KMS-11 (cell line): ENCODE results near the gene AP1AR.
A peak's percentile ranks its signal among the peaks of the same experiment; 100 is the strongest.

Source experiments
- H2AFZ ChIP-seq: fragments of 200-600 bp; sonication (generic); 2 replicates; pipeline ENCODE4 v1.6.1; 2016; ENCODE audit warnings: antibody characterized with exemption, mixed run types, low read depth
- H3K27ac ChIP-seq: fragments of 200-600 bp; sonication (generic); 2 replicates; pipeline ENCODE4 v1.6.1; 2016; ENCODE audit warnings: mild to moderate bottlenecking, mixed run types
- H3K27me3 ChIP-seq: fragments of 200-600 bp; sonication (generic); 2 replicates; pipeline ENCODE4 v1.6.1; 2017; ENCODE audit warnings: mild to moderate bottlenecking, low read depth, mixed run types, moderate library complexity; ENCODE audit not compliant: insufficient read depth
- H3K36me3 ChIP-seq: fragments of 200-600 bp; sonication (generic); 2 replicates; pipeline ENCODE4 v1.6.1; 2017; ENCODE audit warnings: mild to moderate bottlenecking, mixed run types; ENCODE audit not compliant: insufficient read depth
- H3K4me1 ChIP-seq: fragments of 200-600 bp; sonication (generic); 2 replicates; pipeline ENCODE4 v1.6.1; 2016; ENCODE audit warnings: mild to moderate bottlenecking, low read depth, mixed run types; ENCODE audit not compliant: poor library complexity, severe bottlenecking
- H3K4me2 ChIP-seq: fragments of 200-600 bp; sonication (generic); 2 replicates; pipeline ENCODE4 v1.7.0; 2016; ENCODE audit warnings: mild to moderate bottlenecking, mixed run types
- H3K4me3 ChIP-seq: fragments of 200-600 bp; sonication (generic); IDR thresholded peaks from 2 replicates; pipeline ENCODE4 v1.6.1; 2017; ENCODE audit warnings: low read depth, low read length, mixed read lengths; ENCODE audit not compliant: insufficient read depth
- H3K79me2 ChIP-seq: fragments of 200-600 bp; sonication (generic); 2 replicates; pipeline ENCODE4 v1.6.1; 2016; ENCODE audit warnings: low read depth, mixed run types; ENCODE audit not compliant: insufficient read depth
- H3K9ac ChIP-seq: fragments of 200-600 bp; sonication (generic); 2 replicates; pipeline ENCODE4 v1.6.1; 2016; ENCODE audit warnings: mild to moderate bottlenecking, mixed run types
- H4K20me1 ChIP-seq: fragments of 200-600 bp; sonication (generic); 2 replicates; pipeline ENCODE4 v1.6.1; 2016; ENCODE audit warnings: mild to moderate bottlenecking, mixed run types; ENCODE audit not compliant: insufficient read depth
- TF ChIP-seq, protein P1 (sequence below): fragments of 200-600 bp; sonication (generic); conservative IDR thresholded peaks from 2 replicates; pipeline ENCODE4 v1.6.1; 2017; ENCODE audit warnings: low read depth, mild to moderate bottlenecking, antibody characterized with exemption, low read length, moderate library complexity, mixed read lengths

The AP1AR gene

DNA sequence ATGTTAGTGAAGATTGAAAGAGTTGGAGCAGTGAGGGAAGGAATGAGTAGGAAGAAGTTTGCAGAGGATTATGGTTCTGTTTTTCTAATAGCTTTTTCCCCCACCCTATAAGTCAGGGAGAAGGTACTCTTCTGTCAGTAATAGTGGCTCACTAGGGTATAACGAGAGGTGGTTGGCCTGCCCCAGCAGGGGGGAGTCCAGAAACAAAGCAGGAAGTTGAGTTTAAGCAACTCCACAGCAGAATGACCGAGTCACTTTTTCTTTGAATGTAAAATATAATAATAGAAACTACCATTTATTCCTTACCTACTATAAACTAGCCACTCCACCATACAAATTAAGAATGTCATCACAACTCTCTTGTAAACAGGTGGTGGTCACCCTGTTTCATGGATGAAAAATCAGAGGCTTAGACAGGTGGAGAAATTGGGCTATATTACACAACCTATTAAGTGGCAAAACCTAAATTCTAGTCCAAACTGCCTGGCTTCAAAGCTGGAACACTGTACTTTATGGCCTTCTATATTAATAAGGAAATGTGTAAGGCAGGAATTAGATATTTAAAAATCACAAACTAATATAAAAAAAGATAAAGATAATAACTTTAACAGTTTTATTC lies 21.9 kb downstream of the AP1AR start:
- Histone ChIP-seq H3K27ac (no peak overlapping the region), H3K4me2 (peak overlapping the region; percentile 22), H3K4me1 (peaks cover 32% of the 10 kb centered on the region), H3K27me3 (no peaks in the 10 kb centered on the region), H2AFZ (no peak overlapping the region), H3K9ac (no peak overlapping the region), H3K4me3 (no peak overlapping the region), H3K79me2 (no peaks in the 10 kb centered on the region), H3K36me3 (no peaks in the 10 kb centered on the region), H4K20me1 (no peaks in the 10 kb centered on the region)
- TF ChIP-seq, protein P1, sequence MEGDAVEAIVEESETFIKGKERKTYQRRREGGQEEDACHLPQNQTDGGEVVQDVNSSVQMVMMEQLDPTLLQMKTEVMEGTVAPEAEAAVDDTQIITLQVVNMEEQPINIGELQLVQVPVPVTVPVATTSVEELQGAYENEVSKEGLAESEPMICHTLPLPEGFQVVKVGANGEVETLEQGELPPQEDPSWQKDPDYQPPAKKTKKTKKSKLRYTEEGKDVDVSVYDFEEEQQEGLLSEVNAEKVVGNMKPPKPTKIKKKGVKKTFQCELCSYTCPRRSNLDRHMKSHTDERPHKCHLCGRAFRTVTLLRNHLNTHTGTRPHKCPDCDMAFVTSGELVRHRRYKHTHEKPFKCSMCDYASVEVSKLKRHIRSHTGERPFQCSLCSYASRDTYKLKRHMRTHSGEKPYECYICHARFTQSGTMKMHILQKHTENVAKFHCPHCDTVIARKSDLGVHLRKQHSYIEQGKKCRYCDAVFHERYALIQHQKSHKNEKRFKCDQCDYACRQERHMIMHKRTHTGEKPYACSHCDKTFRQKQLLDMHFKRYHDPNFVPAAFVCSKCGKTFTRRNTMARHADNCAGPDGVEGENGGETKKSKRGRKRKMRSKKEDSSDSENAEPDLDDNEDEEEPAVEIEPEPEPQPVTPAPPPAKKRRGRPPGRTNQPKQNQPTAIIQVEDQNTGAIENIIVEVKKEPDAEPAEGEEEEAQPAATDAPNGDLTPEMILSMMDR: no peak

DNA sequence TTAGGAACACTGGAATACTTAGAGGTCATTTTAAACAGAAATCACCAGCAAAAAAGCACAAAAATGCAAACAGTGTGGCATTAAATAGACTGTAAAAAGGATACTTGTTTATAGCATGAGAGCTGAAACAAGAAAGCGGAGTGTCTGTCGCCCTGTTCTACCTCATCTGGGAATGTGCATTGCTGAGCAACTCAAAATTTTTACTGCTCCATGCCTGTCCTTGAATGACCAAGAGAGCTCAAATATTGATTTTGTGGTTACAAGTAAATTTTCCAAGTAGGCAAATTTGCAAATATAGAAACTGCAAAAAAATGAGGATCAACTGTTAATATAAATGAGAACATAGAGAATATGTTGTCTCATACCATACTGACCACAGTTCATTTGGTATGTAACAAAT lies 25.5 kb downstream of the AP1AR start:
- TF ChIP-seq, protein P1: no peak
- Histone ChIP-seq H3K4me2 (no peak overlapping the region), H2AFZ (no peak overlapping the region), H3K27me3 (no peaks in the 10 kb centered on the region), H3K79me2 (no peaks in the 10 kb centered on the region), H4K20me1 (no peaks in the 10 kb centered on the region), H3K9ac (no peak overlapping the region), H3K4me1 (peaks cover 32% of the 10 kb centered on the region), H3K27ac (no peak overlapping the region), H3K4me3 (no peak overlapping the region), H3K36me3 (no peaks in the 10 kb centered on the region)

DNA sequence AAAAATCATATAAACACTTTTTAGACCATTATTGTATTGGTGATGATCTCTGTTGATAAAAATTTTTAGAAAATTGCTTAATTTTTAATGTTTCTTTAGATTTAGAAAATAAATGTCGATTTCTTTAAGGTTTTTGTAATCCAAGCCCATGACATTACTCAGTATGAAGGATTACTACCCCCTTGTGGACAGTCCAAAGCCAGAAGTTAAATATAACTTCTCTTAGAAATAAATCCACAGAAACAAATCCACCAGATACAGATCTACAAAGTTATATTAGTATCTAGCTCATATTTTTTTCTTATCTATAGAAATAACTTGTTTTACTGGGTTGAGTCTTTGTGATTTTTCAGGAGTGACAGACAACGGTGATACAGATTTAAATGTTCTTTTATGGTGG lies 35.2 kb downstream of the AP1AR start:
- no peak overlapping the region for H3K9ac ChIP-seq
- no peaks in the 10 kb centered on the region for H3K79me2 ChIP-seq
- H3K36me3 ChIP-seq: peaks cover 6% of the 10 kb centered on the region; the same call in 1 of the 2 replicates
- H3K4me3 ChIP-seq: no peak overlapping the region
- H3K27me3 ChIP-seq: no peaks in the 10 kb centered on the region
- no peak overlapping the region for H2AFZ ChIP-seq
- H3K4me2 ChIP-seq: no peak overlapping the region
- TF ChIP-seq, protein P1: peak; percentile 61
- no peak overlapping the region for H3K27ac ChIP-seq
- H4K20me1 ChIP-seq: no peaks in the 10 kb centered on the region
- H3K4me1 ChIP-seq: peaks cover 44% of the 10 kb centered on the region

DNA sequence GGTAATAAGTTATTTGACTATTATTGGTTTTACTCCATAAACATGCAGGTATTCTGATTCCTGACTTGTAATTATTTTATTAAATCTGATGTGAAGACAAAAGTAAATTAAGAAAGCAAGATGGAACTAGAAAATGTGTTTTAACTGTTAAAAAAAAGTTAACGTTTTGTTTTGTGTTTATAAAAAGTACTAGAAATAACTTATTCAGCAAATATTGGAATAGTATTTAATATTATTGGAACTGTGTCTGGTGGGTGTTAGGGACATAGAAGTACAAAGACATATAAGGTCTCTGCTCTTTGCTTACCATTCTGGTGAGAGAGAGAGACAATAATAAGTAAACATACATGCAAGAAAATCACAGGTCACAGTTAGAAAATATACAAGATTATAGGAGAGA lies 38.5 kb downstream of the AP1AR start:
- no peak overlapping the region; the same call in 1 of the 2 replicates for H3K4me2 ChIP-seq
- no peak overlapping the region for H3K9ac ChIP-seq
- H3K79me2 ChIP-seq: peaks cover 4% of the 10 kb centered on the region; the same call in 1 of the 2 replicates
- peaks cover 55% of the 10 kb centered on the region for H3K4me1 ChIP-seq
- H3K4me3 ChIP-seq: no peak overlapping the region
- no peak overlapping the region for H3K27ac ChIP-seq
- no peaks in the 10 kb centered on the region for H3K27me3 ChIP-seq
- peaks cover 6% of the 10 kb centered on the region; the same call in 1 of the 2 replicates for H3K36me3 ChIP-seq
- no peaks in the 10 kb centered on the region; the same call in 1 of the 2 replicates for H4K20me1 ChIP-seq
- H2AFZ ChIP-seq: no peak overlapping the region
- TF ChIP-seq, protein P1: no peak
